CD14-positive monocyte (primary cell): ENCODE data around the gene OGFOD3. TPM values are rescaled to one million over a fixed set of nuclear protein-coding genes. Genes with fewer than 3 reads are reported as not detected.

Source experiments
- DNase-seq, 3 donors: peaks; one replicate each; pipeline ENCODE4 v3.0.0-alpha.2; 2011 to 2022
- H2AFZ ChIP-seq: 2 replicates; pipeline ENCODE4 v1.6.0; 2012; ENCODE audit warnings: mild to moderate bottlenecking, low read depth, low read length, inconsistent platforms; ENCODE audit not compliant: insufficient read depth, poor library complexity, severe bottlenecking
- H3K27ac ChIP-seq, 2 donors: 1 replicate in 1 of 2; 2 replicates in 1 of 2; pipeline ENCODE4 v1.5.1; 2012 to 2013; ENCODE audit warnings: low read length in 2 of 2, control low read depth in 1 of 2, inconsistent platforms in 1 of 2, low read depth in 1 of 2, mild to moderate bottlenecking in 1 of 2
- H3K27me3 ChIP-seq, 2 donors: one replicate each; pipeline versions ENCODE4 v1.6.0 to v1.6.1; 2011 to 2013; ENCODE audit warnings: low read length in 2 of 2; ENCODE audit not compliant: control insufficient read depth in 2 of 2, insufficient read depth in 2 of 2
- H3K36me3 ChIP-seq, 2 donors: replicated peaks in 1 of 2; 1 replicate in 1 of 2; 2 replicates in 1 of 2; pipeline versions ENCODE4 v1.5.1 to v1.6.1; 2012 to 2013; ENCODE audit warnings: low read length in 2 of 2, control low read depth in 1 of 2, inconsistent platforms in 1 of 2, mild to moderate bottlenecking in 1 of 2; ENCODE audit not compliant: insufficient read depth in 2 of 2, control insufficient read depth in 1 of 2
- H3K4me1 ChIP-seq, 2 donors: 1 replicate in 1 of 2; 2 replicates in 1 of 2; pipeline versions ENCODE4 v1.5.1 to v1.6.1; 2012 to 2013; ENCODE audit warnings: low read length in 2 of 2, control low read depth in 1 of 2, inconsistent platforms in 1 of 2, mild to moderate bottlenecking in 1 of 2, moderate library complexity in 1 of 2; ENCODE audit not compliant: insufficient read depth in 2 of 2, control insufficient read depth in 1 of 2
- H3K4me2 ChIP-seq: replicated peaks from 2 replicates; pipeline ENCODE3; 2012; ENCODE audit warnings: low read length, moderate library complexity, mild to moderate bottlenecking; ENCODE audit not compliant: poor library complexity, severe bottlenecking; ENCODE audit errors: extremely low read depth
- H3K4me3 ChIP-seq, 3 experiments: fragments of 200-600 bp in 1 of 3; sonication (generic) in 1 of 3; replicated peaks in 1 of 3; 1 replicate in 2 of 3; 2 replicates in 1 of 3; pipeline ENCODE4 v1.5.1; 2011 to 2013; ENCODE audit warnings: low read length in 3 of 3, mild to moderate bottlenecking in 3 of 3, control low read depth in 2 of 3, low read depth in 2 of 3, inconsistent platforms in 1 of 3, moderate library complexity in 1 of 3
- H3K79me2 ChIP-seq: 2 replicates; pipeline ENCODE4 v1.6.0; 2012; ENCODE audit warnings: mild to moderate bottlenecking, control low read depth, inconsistent platforms, low read length, moderate library complexity; ENCODE audit not compliant: insufficient read depth
- H3K9ac ChIP-seq: 2 replicates; pipeline ENCODE4 v1.6.0; 2017; ENCODE audit warnings: low read length, mild to moderate bottlenecking; ENCODE audit not compliant: insufficient read depth, poor library complexity, severe bottlenecking
- H3K9me3 ChIP-seq, 2 donors: replicated peaks in 1 of 2; 1 replicate in 1 of 2; 2 replicates in 1 of 2; pipeline versions ENCODE4 v1.5.1 to v1.6.1; 2012 to 2013; ENCODE audit warnings: low read length in 2 of 2, control low read depth in 1 of 2; ENCODE audit not compliant: control insufficient read depth in 1 of 2, insufficient read depth in 1 of 2
- H4K20me1 ChIP-seq: 2 replicates; pipeline ENCODE4 v1.6.0; 2012; ENCODE audit warnings: mild to moderate bottlenecking, low read length, control low read depth, moderate library complexity; ENCODE audit not compliant: insufficient read depth
- H3K27ac Mint-ChIP-seq, 7 donors: one replicate each; pipeline ENCODE4 v1.8.0; 2020; ENCODE audit warnings: mild to moderate bottlenecking in 7 of 7, mixed read lengths in 7 of 7, moderate library complexity in 6 of 7, inconsistent platforms in 2 of 7
- H3K27me3 Mint-ChIP-seq, 3 donors: one replicate each; pipeline ENCODE4 v1.8.0; 2021 to 2022; ENCODE audit warnings: low read depth in 3 of 3, mild to moderate bottlenecking in 3 of 3, mixed read lengths in 3 of 3, moderate library complexity in 3 of 3, inconsistent platforms in 1 of 3
- H3K36me3 Mint-ChIP-seq, 2 donors: one replicate each; pipeline ENCODE4 v1.8.0; 2020; ENCODE audit warnings: mixed read lengths in 2 of 2, inconsistent platforms in 1 of 2, mild to moderate bottlenecking in 1 of 2
- H3K4me1 Mint-ChIP-seq: one replicate; pipeline ENCODE4 v1.8.0; 2020; ENCODE audit warnings: mild to moderate bottlenecking, mixed read lengths
- H3K4me3 Mint-ChIP-seq, 2 donors: one replicate each; pipeline ENCODE4 v1.8.0; 2020; ENCODE audit warnings: mild to moderate bottlenecking in 2 of 2, mixed read lengths in 2 of 2, moderate library complexity in 1 of 2
- H3K9me3 Mint-ChIP-seq, 7 donors: one replicate each; pipeline ENCODE4 v1.8.0; 2020 to 2022; ENCODE audit warnings: mixed read lengths in 7 of 7, mild to moderate bottlenecking in 6 of 7, moderate library complexity in 6 of 7, inconsistent platforms in 2 of 7
- WGBS: methylation state at CpG from one replicate; pipeline ENCODE4 v1.1.5; 2013; ENCODE audit warnings: missing lambda C conversion rate; ENCODE audit not compliant: insufficient coverage; 5-methylcytosine and 5-hydroxymethylcytosine counted together
- intact Hi-C, 2 donors: fragments of 100-400 bp; cut with micrococcal nuclease; formaldehyde crosslinking; loops; one replicate each; pipeline versions ENCODE4 v1.15.0 to v1.15.1; 2023
- polyA plus RNA-seq, 3 donors: library from polyadenylated mRNA; depleted of rRNA in 1 of 3; unstranded in 2 of 3; stranded (reverse) in 1 of 3; fragments of 300-500 nt in 2 of 3; fragments of >200 nt in 1 of 3; fragmentation: Illumina TruSeq in 2 of 3; gene quantifications; 1 replicate in 2 of 3; 2 replicates in 1 of 3; pipeline ENCODE4 v1.2.3, GENCODE V29; 2012 to 2021
- TF ChIP-seq, protein P1 (sequence below): fragments of 200-600 bp; IDR thresholded peaks from one replicate; pipeline ENCODE4 v1.8.0; 2022; ENCODE audit warnings: antibody characterized with exemption, mild to moderate bottlenecking

OGFOD3 gene
- polyA plus RNA-seq, 3 donors = 17.9 to 36.4 (median 25.2) TPM

- H3K9me3 Mint-ChIP-seq = no peaks in the 10 kb centered on the region
- Histone ChIP-seq H3K4me3 (no peak overlapping the region), H2AFZ (no peak overlapping the region), H3K36me3 (peaks cover 0 to 28% of the 10 kb centered on the region in 2 donors), H4K20me1 (peaks cover 37% of the 10 kb centered on the region), H3K9me3 (no peaks in the 10 kb centered on the region), H3K27ac (no peak overlapping the region), H3K4me2 (no peak overlapping the region), H3K27me3 (no peaks in the 10 kb centered on the region), H3K4me1 (peaks cover 7 to 8% of the 10 kb centered on the region in 2 donors), H3K79me2 (no peaks in the 10 kb centered on the region), H3K9ac (no peak overlapping the region)
- no peak for DNase-seq
- intact Hi-C loops = loop anchor here (5.0 kb wide), 1 partner anchor 59 kb away; no protein-coding TSS in a partner anchor
- H3K36me3 Mint-ChIP-seq = peaks cover 24 to 34% of the 10 kb centered on the region in 2 donors
- TF ChIP-seq, protein P1, sequence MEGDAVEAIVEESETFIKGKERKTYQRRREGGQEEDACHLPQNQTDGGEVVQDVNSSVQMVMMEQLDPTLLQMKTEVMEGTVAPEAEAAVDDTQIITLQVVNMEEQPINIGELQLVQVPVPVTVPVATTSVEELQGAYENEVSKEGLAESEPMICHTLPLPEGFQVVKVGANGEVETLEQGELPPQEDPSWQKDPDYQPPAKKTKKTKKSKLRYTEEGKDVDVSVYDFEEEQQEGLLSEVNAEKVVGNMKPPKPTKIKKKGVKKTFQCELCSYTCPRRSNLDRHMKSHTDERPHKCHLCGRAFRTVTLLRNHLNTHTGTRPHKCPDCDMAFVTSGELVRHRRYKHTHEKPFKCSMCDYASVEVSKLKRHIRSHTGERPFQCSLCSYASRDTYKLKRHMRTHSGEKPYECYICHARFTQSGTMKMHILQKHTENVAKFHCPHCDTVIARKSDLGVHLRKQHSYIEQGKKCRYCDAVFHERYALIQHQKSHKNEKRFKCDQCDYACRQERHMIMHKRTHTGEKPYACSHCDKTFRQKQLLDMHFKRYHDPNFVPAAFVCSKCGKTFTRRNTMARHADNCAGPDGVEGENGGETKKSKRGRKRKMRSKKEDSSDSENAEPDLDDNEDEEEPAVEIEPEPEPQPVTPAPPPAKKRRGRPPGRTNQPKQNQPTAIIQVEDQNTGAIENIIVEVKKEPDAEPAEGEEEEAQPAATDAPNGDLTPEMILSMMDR = no peak
- H3K27me3 Mint-ChIP-seq = peaks cover 0 to 6% (median 1%) of the 10 kb centered on the region in 3 donors
- H3K4me1 Mint-ChIP-seq = peaks cover 20% of the 10 kb centered on the region
- H3K4me3 Mint-ChIP-seq = no peak overlapping the region
- WGBS = 96% methylated on average over 22 of the region's 24 CpGs
- H3K27ac Mint-ChIP-seq = no peak overlapping the region
Measured at GRCh38 chr17:82411396-82412053, 6.9 kb downstream of the OGFOD3 start.

DNA sequence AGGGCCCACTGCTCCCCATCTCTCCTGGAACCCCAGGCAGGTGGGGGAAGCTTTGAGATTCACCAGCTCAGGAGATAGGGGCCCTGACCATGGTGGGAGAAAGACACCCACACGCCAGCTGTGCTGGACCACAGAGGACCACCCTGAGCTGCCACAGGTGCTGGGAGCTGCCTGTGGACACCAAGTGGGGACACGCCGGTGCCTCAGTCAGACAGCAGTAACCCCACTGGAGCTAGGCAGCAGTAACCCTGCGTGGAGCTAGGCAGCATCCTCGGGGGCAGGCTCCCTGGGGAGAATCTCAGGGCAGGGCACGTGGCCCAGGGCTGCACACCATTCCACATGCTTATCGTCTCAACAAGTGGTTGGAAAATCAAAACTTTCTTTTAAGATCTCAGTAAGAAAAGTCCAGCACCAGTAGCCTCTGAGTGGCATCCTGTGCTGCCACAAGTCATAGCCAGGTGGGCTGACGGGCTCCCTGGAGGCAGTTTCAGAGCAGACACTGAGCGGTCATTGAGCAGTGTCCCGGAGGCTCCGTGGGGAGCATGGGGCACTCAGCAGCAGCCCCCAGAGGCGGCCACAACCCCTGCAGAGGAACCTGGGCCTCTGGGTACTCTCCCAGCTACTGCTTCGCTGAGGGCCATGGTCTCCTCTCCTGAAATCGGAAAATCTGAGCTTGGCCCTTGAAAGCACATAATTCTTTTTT lies 8.2 kb downstream of the OGFOD3 start:
- no peak overlapping the region for H3K4me3 Mint-ChIP-seq
- intact Hi-C loops = loop anchor here (5.0 kb wide), 1 partner anchor 58 kb away; no protein-coding TSS in a partner anchor
- no peak overlapping the region for H3K27ac Mint-ChIP-seq

More for the DNA sequence above, 8.2 kb downstream of the OGFOD3 start:
- TF ChIP-seq, protein P1 = no peak
- 96% methylated on average over 12 of the region's 14 CpGs for WGBS
- Histone ChIP-seq H3K4me3 (no peak overlapping the region), H2AFZ (no peak overlapping the region), H3K4me2 (no peak overlapping the region), H3K79me2 (no peaks in the 10 kb centered on the region), H3K9ac (no peak overlapping the region), H4K20me1 (peaks cover 24% of the 10 kb centered on the region), H3K27ac (no peak overlapping the region), H3K4me1 (peaks cover 7 to 8% of the 10 kb centered on the region in 2 donors), H3K27me3 (no peaks in the 10 kb centered on the region), H3K9me3 (no peaks in the 10 kb centered on the region), H3K36me3 (peaks cover 3 to 34% of the 10 kb centered on the region in 2 donors)
- no peak for DNase-seq
- Mint-ChIP-seq H3K36me3 (peaks cover 31 to 38% of the 10 kb centered on the region in 2 donors), H3K9me3 (no peaks in the 10 kb centered on the region), H3K4me1 (peaks cover 20% of the 10 kb centered on the region), H3K27me3 (peaks cover 0 to 6% (median 3%) of the 10 kb centered on the region in 3 donors)
